Measurements from ENCODE around the gene ZIM2.

The ZIM2 gene

DNA sequence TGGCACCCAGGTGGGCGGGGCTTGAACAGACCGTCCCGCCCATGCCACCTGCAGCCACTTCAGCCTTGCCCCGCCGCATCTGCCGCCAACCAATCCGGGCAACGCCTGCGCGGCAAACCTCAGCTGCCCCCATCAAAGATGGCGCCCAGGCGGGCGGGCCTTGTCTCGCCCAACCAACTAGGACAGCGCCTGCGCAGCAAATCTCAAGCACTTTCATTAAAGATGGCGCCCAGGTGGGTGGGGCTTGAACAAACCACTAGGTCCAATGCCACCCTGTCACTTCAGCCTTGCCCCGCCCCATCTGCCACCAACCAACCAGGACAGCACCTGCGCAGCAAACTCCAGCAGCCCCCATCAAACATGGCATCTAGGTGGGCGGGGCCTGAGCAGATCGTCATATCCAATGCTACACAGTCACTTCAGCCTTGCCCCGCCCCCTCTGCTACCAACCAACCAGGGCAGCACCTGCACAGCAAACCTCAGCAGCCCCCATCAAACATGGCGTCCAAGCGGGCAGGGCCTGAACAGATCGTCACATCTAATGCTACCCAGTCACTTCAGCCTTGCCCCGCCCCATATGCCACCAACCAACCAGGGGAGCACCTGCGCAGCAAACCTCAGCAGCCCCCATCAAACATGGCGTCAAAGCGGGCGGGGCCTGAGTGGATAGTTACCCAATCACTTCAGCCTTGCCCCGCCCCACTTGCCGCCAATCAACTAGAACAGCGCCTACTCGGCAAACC, 1.4 kb downstream of the ZIM2 start:
- peak; percentile 100 for DNase-seq

- peak; percentile 92 to 95 for DNase-seq
These were observed 2.3 kb downstream of the ZIM2 start for GRCh38 chr19:56838024-56838908.

- peak; percentile 95 to 96 for DNase-seq
These were observed 3.0 kb downstream of the ZIM2 start for GRCh38 chr19:56837492-56838023.

- DNase-seq, result peak; percentile 58 to 65
These were observed 3.5 kb downstream of the ZIM2 start for GRCh38 chr19:56837004-56837403.

- no peak for DNase-seq
These were observed 4.5 kb downstream of the ZIM2 start for GRCh38 chr19:56836059-56836458.

DNA sequence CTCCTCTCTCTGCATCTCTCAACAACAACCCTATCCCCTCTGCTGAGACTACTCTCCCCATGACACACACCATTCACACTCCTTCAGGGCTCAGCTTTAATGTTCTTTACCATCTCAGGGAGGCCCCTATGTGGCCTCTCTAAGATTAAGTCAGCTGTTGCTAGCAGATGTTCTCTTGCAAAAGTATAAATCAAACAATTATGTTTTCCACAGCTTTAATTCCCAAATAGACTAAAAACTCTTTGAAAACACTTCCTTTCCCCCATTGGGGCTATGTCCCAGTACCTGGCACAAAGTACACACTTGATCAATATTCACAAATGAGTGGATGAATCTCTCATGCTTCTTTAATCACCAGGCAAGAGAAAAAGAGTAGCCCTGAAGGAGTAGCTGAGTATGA, 5.1 kb downstream of the ZIM2 start:
- no peak for DNase-seq

- DNase-seq, result no peak
These were observed 5.8 kb downstream of the ZIM2 start for GRCh38 chr19:56834564-56835375.

DNA sequence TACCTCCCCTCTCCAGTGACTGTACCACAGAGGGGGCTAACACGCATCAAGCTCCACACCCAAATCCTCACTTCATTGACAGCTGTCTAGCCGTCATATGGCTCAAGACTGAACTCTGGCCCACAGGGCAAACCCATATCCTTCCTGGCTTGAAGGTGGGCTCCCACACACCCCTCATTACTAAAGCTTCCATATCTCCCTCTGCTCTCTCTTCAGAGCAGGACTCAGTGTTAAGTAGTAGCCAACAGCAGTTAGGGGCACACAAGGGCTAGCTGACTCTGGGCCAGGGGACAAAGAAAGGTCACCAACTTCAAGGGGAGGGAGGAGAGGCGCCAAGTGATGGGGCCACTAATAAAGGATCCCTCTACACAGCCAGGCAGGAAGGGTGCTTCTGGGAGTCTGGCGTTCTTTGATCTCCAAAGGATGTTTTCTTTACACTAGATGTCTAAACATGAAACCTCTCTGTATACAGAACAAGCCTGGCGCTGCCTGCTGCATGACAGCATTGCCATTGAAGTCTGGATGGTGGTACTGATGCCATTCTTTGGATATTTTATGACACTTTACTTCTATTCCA, 8.1 kb downstream of the ZIM2 start:
- DNase-seq, result no peak

- no peak for DNase-seq
These were observed 9.3 kb downstream of the ZIM2 start for GRCh38 chr19:56831255-56831654.

DNA sequence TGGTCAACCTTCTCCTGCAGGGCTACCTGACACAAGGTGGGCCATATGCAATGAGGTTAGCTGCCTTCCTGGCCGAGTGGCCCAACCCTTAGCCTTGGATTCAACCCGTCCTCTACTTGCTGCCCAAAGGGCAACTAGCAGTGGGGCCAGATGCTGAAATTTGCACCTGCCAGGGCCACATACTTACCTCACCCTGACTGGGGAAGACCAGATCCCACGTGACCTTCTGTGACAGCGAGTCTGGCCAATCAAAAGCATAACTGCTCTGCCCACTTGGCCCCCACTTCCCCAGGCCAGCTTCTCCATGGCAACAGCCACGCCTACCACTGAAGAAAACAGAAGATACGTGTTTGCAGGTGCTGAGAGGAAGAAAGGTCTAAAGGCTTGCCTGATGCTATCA, 10.9 kb downstream of the ZIM2 start:
- DNase-seq, result no peak

DNA sequence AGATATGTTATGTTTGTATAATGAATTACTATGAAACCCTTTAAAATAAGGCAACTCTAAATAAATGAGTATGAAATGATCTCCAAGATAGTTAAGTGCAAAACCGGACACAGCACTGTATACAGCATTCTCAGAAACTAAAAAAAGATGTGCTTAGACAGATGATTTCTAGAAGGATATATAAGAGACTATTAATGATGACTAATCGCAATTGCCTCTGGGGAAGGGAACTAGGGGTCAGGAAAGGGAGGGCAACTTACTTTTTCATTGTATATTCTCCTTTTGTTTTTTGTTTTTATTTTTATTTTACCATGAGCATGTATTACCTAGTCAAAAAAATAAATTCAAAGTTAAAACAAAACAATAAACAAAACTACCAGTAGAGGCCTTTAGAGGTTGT, 12.8 kb downstream of the ZIM2 start:
- no peak for DNase-seq

- DNase-seq, result no peak
These were observed 16.6 kb downstream of the ZIM2 start for GRCh38 chr19:56823956-56824355.

DNA sequence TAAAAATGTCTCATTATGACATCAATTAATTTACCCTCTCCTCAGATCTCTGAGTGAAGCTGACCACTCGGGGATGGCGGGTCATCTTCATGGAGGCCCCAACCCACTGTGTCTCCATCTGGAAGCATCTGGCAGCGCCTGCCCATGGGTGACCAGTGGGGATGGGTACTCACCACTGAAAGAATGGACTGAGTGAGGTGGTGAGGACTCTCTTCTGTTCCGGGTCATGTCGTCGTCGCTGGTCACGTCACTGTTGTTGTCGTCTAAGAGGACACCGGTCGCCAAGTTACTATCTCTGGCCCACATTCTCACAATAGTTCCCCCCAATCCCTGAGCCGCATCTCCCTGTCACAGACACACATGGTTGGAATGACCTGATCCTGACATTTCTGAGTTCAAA, 17.1 kb downstream of the ZIM2 start:
- no peak for DNase-seq

DNA sequence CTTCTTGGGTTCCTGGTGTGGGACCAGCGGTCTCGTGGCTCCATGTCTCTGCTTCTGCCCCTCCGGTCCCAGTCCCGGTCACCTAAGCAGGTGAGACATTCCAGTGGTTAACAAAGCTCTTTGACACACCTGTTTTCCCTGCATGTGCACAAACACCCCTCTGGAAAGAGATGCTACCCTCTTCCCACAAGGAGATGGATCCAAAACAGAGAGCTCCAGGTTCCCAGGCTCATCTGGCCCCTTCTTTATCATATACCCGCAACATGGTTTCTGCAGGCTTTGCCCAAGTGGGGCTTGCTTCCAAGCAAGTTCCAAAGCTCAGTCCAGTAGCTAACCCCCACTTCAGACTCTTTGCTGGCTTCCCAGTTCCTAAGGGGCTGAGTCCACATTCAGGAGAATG, 17.8 kb downstream of the ZIM2 start:
- DNase-seq, result no peak

DNA sequence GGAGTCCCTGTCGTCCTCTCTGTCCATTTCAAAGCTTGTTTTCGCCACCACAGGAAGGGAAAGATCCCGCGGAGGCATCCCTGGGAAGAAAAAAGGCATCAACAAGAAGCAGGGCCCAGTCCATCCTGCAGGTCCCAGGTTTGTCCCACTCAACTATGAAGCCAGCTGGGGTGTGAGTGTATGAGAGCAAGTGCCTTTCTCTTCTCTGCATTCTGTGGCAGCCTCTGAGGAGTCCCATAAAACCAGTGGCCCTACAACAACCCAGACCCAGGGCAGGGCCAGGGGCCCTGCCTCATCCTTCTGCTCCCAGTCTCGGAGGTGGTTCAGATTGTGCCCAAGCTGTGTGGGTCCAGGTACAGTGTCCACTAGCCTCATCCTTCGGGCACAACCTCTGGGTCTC, 18.9 kb downstream of the ZIM2 start:
- DNase-seq, result no peak

DNA sequence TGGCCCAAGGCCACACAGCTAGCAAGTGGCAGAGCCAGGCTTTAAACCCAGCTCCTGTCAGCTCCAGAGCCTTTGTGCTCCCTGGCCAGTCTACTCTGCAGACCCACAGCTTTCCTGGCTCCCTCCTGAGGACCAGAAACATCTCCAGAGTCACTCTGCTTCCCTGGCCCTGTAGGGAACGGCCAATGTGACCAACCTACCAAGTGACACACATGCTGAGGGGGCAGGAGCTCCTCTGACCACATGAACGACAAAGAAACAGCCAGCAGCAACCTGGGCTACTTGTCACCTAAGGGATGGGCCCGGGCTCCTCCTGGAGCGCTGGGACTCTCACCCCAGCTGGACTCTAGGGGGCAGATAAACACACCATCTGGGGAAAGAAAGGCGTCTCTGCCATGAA, 19.3 kb downstream of the ZIM2 start:
- DNase-seq, result no peak

- DNase-seq, result no peak
These were observed 21.4 kb downstream of the ZIM2 start for GRCh38 chr19:56819166-56819565.

DNA sequence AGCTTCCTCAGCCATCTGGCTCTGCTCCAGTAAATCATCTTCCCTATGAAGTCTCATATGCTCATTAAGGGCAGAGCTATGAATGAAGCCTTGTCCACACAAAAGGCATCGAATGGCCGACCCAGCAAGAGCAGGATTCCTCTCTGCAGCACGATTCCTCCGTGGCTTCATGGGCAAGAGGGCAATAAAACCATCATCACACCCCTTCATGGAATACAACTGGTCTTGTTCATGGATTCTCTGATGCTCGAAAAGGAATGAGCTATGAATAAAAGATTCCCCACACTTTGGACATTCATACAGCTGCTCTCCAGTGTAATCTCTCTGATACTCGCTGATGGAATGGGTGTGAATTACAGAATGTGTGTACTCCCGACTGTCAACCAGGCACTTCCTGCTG, 25.9 kb downstream of the ZIM2 start:
- DNase-seq, result no peak

- DNase-seq, result no peak
These were observed 27.0 kb downstream of the ZIM2 start for GRCh38 chr19:56813531-56813930.

DNA sequence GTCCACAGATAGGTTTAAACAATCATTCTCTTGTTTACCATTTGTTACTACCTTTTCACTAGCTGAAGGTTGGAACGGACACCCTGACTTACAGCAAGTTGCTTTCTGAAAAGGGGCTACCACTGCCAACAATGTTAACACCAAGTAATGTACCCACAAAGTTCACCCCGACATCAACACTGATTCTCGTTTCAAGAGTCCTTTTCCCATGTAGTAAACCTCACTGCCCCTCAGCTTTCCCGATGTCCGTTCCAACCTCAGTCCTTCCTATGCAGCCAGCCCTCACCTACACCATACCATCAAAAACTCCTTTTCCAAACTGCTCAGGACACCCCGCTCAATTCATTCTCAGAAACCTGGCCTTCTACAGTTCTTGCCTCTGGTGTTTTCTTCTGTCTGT, 29.0 kb downstream of the ZIM2 start:
- DNase-seq, result no peak

- no peak for DNase-seq
These were observed 30.3 kb downstream of the ZIM2 start for GRCh38 chr19:56810260-56810659.

DNA sequence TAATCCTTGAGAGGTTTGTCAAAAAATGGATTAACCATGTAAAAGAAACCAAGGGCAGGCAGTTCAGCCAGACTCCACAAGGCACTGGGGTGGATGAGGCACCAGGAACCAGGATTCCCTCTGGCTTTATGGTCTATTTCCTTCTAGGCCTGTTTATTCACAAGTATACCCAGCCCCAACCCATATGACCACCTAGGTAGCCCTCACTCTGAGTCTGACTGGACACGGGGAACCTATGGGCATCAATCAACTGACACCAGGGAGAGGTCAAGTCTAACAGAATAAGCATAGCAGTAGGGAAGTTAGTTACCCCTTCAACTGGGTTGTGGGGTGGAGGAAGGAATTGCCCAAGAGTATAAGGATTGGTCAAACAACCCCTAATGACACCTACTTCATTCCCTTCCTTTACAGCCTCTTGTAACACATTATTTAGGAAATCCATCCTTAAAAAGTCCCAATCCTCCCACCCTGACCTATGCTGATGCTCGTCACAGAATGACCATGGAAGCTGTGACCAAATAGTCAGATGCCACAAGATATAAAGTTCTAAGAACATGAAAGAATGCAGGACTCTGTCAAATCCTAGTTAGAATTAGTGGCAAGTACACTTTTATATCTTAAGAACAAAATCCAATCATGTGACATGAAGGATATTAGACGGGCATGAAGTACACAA, 31.7 kb downstream of the ZIM2 start:
- DNase-seq, result no peak

All from NCI-H1930 (cell line).